Measurements from ENCODE around the gene TRAPPC13.

DNA sequence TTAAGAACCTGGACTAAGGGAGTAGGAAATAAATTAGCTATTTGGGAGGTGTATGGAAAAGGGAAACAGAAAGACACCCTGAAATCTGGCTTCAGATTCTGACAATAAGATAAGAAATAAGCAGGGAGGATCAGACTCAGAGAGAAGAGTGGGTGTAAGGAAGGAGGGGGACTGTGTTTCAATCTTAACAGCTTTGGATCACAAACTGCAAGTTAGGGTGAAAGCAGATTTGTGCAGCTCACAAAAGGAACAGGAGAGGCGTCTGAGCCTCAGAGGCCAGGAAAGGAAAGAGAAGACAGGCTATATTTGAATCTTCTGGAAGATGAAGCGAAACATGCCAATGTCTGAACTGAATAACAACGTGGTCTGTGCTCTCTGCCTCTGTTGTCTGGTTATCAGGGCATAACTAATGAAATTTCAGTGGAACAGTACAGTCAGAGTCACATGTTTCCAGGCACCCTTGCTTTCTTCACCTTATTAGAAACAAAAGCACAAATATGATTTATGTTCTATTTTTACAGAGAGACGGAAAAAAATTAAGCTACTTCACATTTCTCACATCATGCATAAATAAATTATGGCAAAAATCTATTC is 70.4 kb downstream of the TRAPPC13 start:
- no peak for TF ChIP-seq CTCF (conservative IDR thresholded peaks at IDR 0.05 in 1 of 2, IDR thresholded peaks at IDR 0.05 in 1 of 2; ENCODE audit: low read depth in 1 of 2, low read length in 2 of 2)
- TF ChIP-seq EZH2 (IDR thresholded peaks at IDR 0.05; ENCODE audit: low read length, missing control alignments), result no peak
